ENCODE measurements around the gene GPR18. TPM values are rescaled to one million over a fixed set of nuclear protein-coding genes. Genes with fewer than 3 reads are reported as not detected.
"Not testable (repeated sequence)": the region's sequence is repeated elsewhere in the genome, so short reads cannot be mapped to it uniquely, and the experiment has no call there.

GPR18 gene
- total RNA-seq, 4 donors from 2014 or later = not detected

GRCh38 chr13:99254830-99255229 is 3.3 kb downstream of the GPR18 start:
- peaks cover 15% of the 10 kb centered on the region for H3K36me3 ChIP-seq
- TF ChIP-seq POLR2A (IDR thresholded peaks at IDR 0.05) = no peak
- no peak for TF ChIP-seq POLR2AphosphoS5 (IDR thresholded peaks at IDR 0.05)
- TF ChIP-seq CTCF (IDR thresholded peaks at IDR 0.05) = no peak
- TF ChIP-seq EP300 (IDR thresholded peaks at IDR 0.05) = no peak
- no peak overlapping the region for H3K4me3 ChIP-seq
- 85% methylated on average over 14 of the region's 14 CpGs for WGBS
- peaks cover 3% of the 10 kb centered on the region for H3K4me1 ChIP-seq
- no peak overlapping the region for H3K27ac ChIP-seq
- DNase-seq (ENCODE audit: low spot score in 2 of 2) = no peak
- no peaks in the 10 kb centered on the region for H3K9me3 ChIP-seq
- H3K27me3 ChIP-seq = no peaks in the 10 kb centered on the region

GRCh38 chr13:99251921-99252320 is 6.3 kb downstream of the GPR18 start:
- Histone ChIP-seq H3K4me1 (peaks cover 3% of the 10 kb centered on the region), H3K27me3 (no peaks in the 10 kb centered on the region), H3K4me3 (no peak overlapping the region), H3K27ac (no peak overlapping the region), H3K9me3 (no peaks in the 10 kb centered on the region), H3K36me3 (peaks cover 22% of the 10 kb centered on the region)
- TF ChIP-seq CTCF (IDR thresholded peaks at IDR 0.05) (no peak), POLR2A (IDR thresholded peaks at IDR 0.05) (no peak), POLR2AphosphoS5 (IDR thresholded peaks at IDR 0.05) (no peak)
- DNase-seq (ENCODE audit: low spot score in 2 of 2) = no peak
- WGBS = 85% methylated on average over 4 of the region's 4 CpGs

- WGBS = 91% methylated on average over 5 of the region's 5 CpGs
- Histone ChIP-seq H3K4me1 (peaks cover 3% of the 10 kb centered on the region), H3K36me3 (peaks cover 22% of the 10 kb centered on the region), H3K9me3 (no peaks in the 10 kb centered on the region), H3K4me3 (no peak overlapping the region), H3K27me3 (no peaks in the 10 kb centered on the region), H3K27ac (no peak overlapping the region)
- TF ChIP-seq POLR2A (IDR thresholded peaks at IDR 0.05) (no peak), CTCF (IDR thresholded peaks at IDR 0.05) (no peak), POLR2AphosphoS5 (IDR thresholded peaks at IDR 0.05) (no peak), EP300 (IDR thresholded peaks at IDR 0.05) (no peak)
- no peak for DNase-seq (ENCODE audit: low spot score in 2 of 2)
These were observed 7.0 kb downstream of the GPR18 start for GRCh38 chr13:99250982-99251825.

- WGBS = 94% methylated on average over 2 of the region's 2 CpGs
- not testable (repeated sequence) for H3K4me3 ChIP-seq; H3K9me3 ChIP-seq; H3K27ac ChIP-seq; H3K4me1 ChIP-seq; DNase-seq (ENCODE audit: low spot score in 2 of 2); H3K27me3 ChIP-seq
- peaks cover 24% of the 10 kb centered on the region for H3K36me3 ChIP-seq
These were observed 8.6 kb downstream of the GPR18 start for GRCh38 chr13:99249606-99250005.

GRCh38 chr13:99249178-99249577 is 9.0 kb downstream of the GPR18 start:
- not testable (repeated sequence) for H3K4me3 ChIP-seq; H3K9me3 ChIP-seq; H3K4me1 ChIP-seq; DNase-seq (ENCODE audit: low spot score in 2 of 2); H3K27me3 ChIP-seq; H3K27ac ChIP-seq
- WGBS = 97% methylated on average over 3 of the region's 3 CpGs
- peaks cover 24% of the 10 kb centered on the region for H3K36me3 ChIP-seq

- Histone ChIP-seq H3K27me3 (no peaks in the 10 kb centered on the region), H3K4me1 (no peaks in the 10 kb centered on the region), H3K36me3 (peaks cover 23% of the 10 kb centered on the region), H3K4me3 (no peak overlapping the region), H3K9me3 (no peaks in the 10 kb centered on the region), H3K27ac (no peak overlapping the region)
- DNase-seq (ENCODE audit: low spot score in 2 of 2) = no peak
- 95% methylated on average over 1 of the region's 1 CpG for WGBS
- TF ChIP-seq CTCF (IDR thresholded peaks at IDR 0.05) (no peak), EP300 (IDR thresholded peaks at IDR 0.05) (no peak)
These were observed 12.1 kb downstream of the GPR18 start for GRCh38 chr13:99246100-99246499.
